ENCODE measurements around the gene LETM1. TPM values are rescaled to one million over a fixed set of nuclear protein-coding genes. Genes with fewer than 3 reads are reported as not detected.

Gene LETM1
- total RNA-seq, 1 experiment from 2014 or later, result 67.3 TPM

DNA sequence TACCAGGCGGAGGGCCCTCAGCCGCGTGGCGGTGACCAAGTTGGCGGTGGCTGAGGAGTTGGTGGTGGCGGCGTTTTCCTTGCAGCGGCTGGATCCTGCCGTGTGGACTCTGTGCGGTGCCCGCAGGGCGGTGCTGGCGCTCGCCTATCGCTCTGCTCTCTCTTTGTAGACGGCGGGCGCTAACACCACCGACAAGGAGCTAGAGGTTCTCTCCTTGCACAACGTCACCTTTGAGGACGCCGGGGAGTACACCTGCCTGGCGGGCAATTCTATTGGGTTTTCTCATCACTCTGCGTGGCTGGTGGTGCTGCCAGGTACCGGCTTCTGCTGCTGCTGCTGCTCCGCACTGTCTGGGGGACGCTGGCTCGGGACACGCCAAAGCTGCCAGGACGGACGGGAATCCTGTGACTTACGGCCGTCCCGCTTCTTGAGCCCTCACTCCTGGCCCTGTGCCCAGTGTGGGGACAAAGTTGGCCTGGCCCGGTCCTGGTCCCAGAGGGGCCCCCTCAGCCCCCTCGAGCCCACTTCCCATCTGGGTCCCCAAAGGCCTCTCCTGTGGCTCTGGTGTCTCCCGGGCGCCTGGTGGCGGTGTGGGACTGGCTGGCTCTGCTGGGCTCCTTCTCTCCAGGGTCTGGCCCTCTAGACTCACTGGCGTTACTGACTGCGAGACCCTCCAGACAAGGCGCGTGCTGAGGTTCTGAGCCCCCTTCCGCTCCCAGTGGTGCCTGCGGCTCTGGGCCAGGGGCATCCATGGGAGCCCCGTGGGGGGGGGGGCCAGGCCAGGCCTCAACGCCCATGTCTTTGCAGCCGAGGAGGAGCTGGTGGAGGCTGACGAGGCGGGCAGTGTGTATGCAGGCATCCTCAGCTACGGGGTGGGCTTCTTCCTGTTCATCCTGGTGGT, 52.2 kb downstream of the LETM1 start:
- no peaks in the 10 kb centered on the region; a peak in 1 of 4 replicates for H3K36me3 ChIP-seq (ENCODE audit: control insufficient read depth in 1 of 2, insufficient read depth in 2 of 2, low read length in 2 of 2)
- intact Hi-C loops (cut with micrococcal nuclease), result no loop called here
- H3K27me3 ChIP-seq (ENCODE audit: insufficient read depth, low read length), result no peaks in the 10 kb centered on the region
- no peak overlapping the region for H3K9ac ChIP-seq (ENCODE audit: low read length)
- TF ChIP-seq CEBPB (IDR thresholded peaks at IDR 0.05; ENCODE audit: low read depth), result no peak
- no peak for TF ChIP-seq TCF7L2 (IDR thresholded peaks at IDR 0.05; ENCODE audit: borderline replicate concordance, extremely low read depth, insufficient read depth, insufficient read length)
- TF ChIP-seq, protein P1, sequence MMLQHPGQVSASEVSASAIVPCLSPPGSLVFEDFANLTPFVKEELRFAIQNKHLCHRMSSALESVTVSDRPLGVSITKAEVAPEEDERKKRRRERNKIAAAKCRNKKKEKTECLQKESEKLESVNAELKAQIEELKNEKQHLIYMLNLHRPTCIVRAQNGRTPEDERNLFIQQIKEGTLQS (IDR thresholded peaks at IDR 0.05), result no peak
- no peak for TF ChIP-seq RAD21 (IDR thresholded peaks at IDR 0.05; ENCODE audit: low read depth)
- no peak for TF ChIP-seq ZFX (IDR thresholded peaks at IDR 0.05)
- TF ChIP-seq, protein P2, sequence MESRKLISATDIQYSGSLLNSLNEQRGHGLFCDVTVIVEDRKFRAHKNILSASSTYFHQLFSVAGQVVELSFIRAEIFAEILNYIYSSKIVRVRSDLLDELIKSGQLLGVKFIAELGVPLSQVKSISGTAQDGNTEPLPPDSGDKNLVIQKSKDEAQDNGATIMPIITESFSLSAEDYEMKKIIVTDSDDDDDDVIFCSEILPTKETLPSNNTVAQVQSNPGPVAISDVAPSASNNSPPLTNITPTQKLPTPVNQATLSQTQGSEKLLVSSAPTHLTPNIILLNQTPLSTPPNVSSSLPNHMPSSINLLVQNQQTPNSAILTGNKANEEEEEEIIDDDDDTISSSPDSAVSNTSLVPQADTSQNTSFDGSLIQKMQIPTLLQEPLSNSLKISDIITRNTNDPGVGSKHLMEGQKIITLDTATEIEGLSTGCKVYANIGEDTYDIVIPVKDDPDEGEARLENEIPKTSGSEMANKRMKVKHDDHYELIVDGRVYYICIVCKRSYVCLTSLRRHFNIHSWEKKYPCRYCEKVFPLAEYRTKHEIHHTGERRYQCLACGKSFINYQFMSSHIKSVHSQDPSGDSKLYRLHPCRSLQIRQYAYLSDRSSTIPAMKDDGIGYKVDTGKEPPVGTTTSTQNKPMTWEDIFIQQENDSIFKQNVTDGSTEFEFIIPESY (IDR thresholded peaks at IDR 0.05; ENCODE audit: extremely low read depth, insufficient replicate concordance, low read length), result no peak
- no peak for TF ChIP-seq SIN3A (IDR thresholded peaks at IDR 0.05; ENCODE audit: low read depth)
- no peak for TF ChIP-seq ZNF274 (IDR thresholded peaks at IDR 0.05; ENCODE audit: low read depth, low read length)
- no peak for TF ChIP-seq POLR2A (IDR thresholded peaks at IDR 0.05; ENCODE audit: borderline replicate concordance, extremely low read depth, insufficient read depth, insufficient read length)
- TF ChIP-seq SP1 (IDR thresholded peaks at IDR 0.05; ENCODE audit: low read depth), result no peak
- TF ChIP-seq, protein P3, sequence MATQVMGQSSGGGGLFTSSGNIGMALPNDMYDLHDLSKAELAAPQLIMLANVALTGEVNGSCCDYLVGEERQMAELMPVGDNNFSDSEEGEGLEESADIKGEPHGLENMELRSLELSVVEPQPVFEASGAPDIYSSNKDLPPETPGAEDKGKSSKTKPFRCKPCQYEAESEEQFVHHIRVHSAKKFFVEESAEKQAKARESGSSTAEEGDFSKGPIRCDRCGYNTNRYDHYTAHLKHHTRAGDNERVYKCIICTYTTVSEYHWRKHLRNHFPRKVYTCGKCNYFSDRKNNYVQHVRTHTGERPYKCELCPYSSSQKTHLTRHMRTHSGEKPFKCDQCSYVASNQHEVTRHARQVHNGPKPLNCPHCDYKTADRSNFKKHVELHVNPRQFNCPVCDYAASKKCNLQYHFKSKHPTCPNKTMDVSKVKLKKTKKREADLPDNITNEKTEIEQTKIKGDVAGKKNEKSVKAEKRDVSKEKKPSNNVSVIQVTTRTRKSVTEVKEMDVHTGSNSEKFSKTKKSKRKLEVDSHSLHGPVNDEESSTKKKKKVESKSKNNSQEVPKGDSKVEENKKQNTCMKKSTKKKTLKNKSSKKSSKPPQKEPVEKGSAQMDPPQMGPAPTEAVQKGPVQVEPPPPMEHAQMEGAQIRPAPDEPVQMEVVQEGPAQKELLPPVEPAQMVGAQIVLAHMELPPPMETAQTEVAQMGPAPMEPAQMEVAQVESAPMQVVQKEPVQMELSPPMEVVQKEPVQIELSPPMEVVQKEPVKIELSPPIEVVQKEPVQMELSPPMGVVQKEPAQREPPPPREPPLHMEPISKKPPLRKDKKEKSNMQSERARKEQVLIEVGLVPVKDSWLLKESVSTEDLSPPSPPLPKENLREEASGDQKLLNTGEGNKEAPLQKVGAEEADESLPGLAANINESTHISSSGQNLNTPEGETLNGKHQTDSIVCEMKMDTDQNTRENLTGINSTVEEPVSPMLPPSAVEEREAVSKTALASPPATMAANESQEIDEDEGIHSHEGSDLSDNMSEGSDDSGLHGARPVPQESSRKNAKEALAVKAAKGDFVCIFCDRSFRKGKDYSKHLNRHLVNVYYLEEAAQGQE (IDR thresholded peaks at IDR 0.05; ENCODE audit: low read depth), result no peak
- no peak for TF ChIP-seq SRF (IDR thresholded peaks at IDR 0.05; ENCODE audit: low read depth)
- TF ChIP-seq, protein P4, sequence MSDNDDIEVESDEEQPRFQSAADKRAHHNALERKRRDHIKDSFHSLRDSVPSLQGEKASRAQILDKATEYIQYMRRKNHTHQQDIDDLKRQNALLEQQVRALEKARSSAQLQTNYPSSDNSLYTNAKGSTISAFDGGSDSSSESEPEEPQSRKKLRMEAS (IDR thresholded peaks at IDR 0.05), result no peak
- no peak for TF ChIP-seq POLR2AphosphoS5 (IDR thresholded peaks at IDR 0.05; ENCODE audit: low read depth, low read length)
- no peak for TF ChIP-seq ELF1 (IDR thresholded peaks at IDR 0.05; ENCODE audit: borderline replicate concordance, low read depth)
- TF ChIP-seq JUND (IDR thresholded peaks at IDR 0.05), result no peak
- no peak for TF ChIP-seq EZH2 (IDR thresholded peaks at IDR 0.05)
- DNase-seq (ENCODE audit: low read depth, low spot score) (no peak), ATAC-seq (no peak)
- H3K4me3 ChIP-seq (replicated peaks in 1 of 2; ENCODE audit: low read depth in 1 of 2, low read length in 2 of 2), result no peak overlapping the region
- H3K4me2 ChIP-seq (ENCODE audit: low read length), result no peak overlapping the region
- no peaks in the 10 kb centered on the region for H3K9me2 ChIP-seq (ENCODE audit: insufficient read depth)
- no peak overlapping the region for H3K27ac ChIP-seq (ENCODE audit: low read depth, low read length)
- no peaks in the 10 kb centered on the region for H3K9me3 ChIP-seq (ENCODE audit: control insufficient read depth in 1 of 2, insufficient read depth in 1 of 2, low read depth in 1 of 2, low read length in 2 of 2)
- BruUV-seq (replicated peaks), result no TSS peak
- ChIA-PET CTCF (no interaction called here), RAD21 (ENCODE audit: low non-redundant PET in 1 of 2, low total read pairs in 2 of 2, uncharacterized antibody in 2 of 2, unreplicated experiment in 2 of 2) (no interaction called here), POLR2A (no interaction called here)
- no peaks in the 10 kb centered on the region for H4K20me1 ChIP-seq (ENCODE audit: insufficient read depth)
- H3K4me1 ChIP-seq (ENCODE audit: control insufficient read depth in 1 of 2, insufficient read depth in 2 of 2, low read length in 2 of 2), result no peaks in the 10 kb centered on the region
- no peak overlapping the region for H2AFZ ChIP-seq (ENCODE audit: low read depth, low read length, poor library complexity, severe bottlenecking)
- no peaks in the 10 kb centered on the region for H3K79me2 ChIP-seq (ENCODE audit: insufficient read depth, low read length)
